ENCODE results near the gene NPM1.
"Not testable (repeated sequence)": the region's sequence is repeated elsewhere in the genome, so short reads cannot be mapped to it uniquely, and the experiment has no call there.

The NPM1 gene

DNA sequence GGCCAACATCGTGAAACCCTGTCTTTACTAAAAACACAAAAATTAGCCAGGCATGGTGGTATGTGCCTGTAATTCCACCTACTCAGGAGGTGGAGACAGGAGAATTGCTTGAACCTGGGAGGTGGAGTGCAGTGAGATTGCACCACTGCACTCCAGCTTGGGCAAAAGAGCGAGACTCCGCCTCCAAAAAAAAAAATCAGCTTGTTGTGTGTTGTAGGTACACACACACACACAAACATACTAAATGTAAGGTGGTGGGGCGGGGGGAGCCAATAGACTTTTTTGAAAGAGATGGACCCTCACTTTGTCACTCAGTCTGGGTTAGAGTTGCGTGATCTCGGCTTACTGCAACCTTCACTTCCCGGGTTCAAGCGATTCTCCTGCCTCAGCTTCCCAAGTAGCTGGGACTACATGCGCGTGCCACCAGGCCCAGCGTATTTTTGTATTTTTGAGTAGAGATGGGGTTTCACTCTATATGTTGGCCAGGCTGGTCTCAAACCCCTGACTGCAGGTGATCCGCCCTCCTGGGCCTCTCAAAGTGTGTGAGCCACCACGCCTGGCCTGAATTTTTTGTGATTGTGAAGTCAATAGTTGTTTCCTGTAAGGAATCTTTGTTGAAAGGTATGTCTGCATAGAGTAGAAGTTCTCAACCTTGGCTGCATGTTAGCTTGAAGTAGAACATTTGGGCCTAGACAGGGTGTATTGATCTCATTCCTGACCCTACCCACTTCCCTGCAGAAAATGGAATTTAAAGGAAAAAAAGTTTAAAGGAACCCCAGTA, 13.7 kb downstream of the NPM1 start:
- H3K4me3 ChIP-seq (ENCODE audit: low read depth, low read length) = no peak overlapping the region
- no peak overlapping the region for H3K9ac ChIP-seq (ENCODE audit: low read depth, low read length)
- peaks cover 6% of the 10 kb centered on the region for H3K4me1 ChIP-seq (ENCODE audit: control insufficient read depth, insufficient read depth, low read length)
- no peaks in the 10 kb centered on the region for H3K27me3 ChIP-seq (ENCODE audit: control insufficient read depth, insufficient read depth, low read length)
- H3K36me3 ChIP-seq (ENCODE audit: control insufficient read depth, insufficient read depth, low read length) = peaks cover 62% of the 10 kb centered on the region
- no peaks in the 10 kb centered on the region for H3K9me3 ChIP-seq (ENCODE audit: control insufficient read depth, insufficient read depth, low read length)

GRCh38 chr5:171402751-171403150, 15.1 kb downstream of the NPM1 start:
- H3K27me3 ChIP-seq (ENCODE audit: control insufficient read depth, insufficient read depth, low read length); H3K9ac ChIP-seq (ENCODE audit: low read depth, low read length); H3K4me3 ChIP-seq (ENCODE audit: low read depth, low read length); H3K4me1 ChIP-seq (ENCODE audit: control insufficient read depth, insufficient read depth, low read length); H3K9me3 ChIP-seq (ENCODE audit: control insufficient read depth, insufficient read depth, low read length): not testable (repeated sequence)
- peaks cover 58% of the 10 kb centered on the region for H3K36me3 ChIP-seq (ENCODE audit: control insufficient read depth, insufficient read depth, low read length)

GRCh38 chr5:171405615-171406014, 18.0 kb downstream of the NPM1 start:
- no peaks in the 10 kb centered on the region for H3K4me1 ChIP-seq (ENCODE audit: control insufficient read depth, insufficient read depth, low read length)
- no peak overlapping the region for H3K9ac ChIP-seq (ENCODE audit: low read depth, low read length)
- H3K27me3 ChIP-seq (ENCODE audit: control insufficient read depth, insufficient read depth, low read length) = no peaks in the 10 kb centered on the region
- H3K9me3 ChIP-seq (ENCODE audit: control insufficient read depth, insufficient read depth, low read length) = no peaks in the 10 kb centered on the region
- peaks cover 54% of the 10 kb centered on the region for H3K36me3 ChIP-seq (ENCODE audit: control insufficient read depth, insufficient read depth, low read length)
- H3K4me3 ChIP-seq (ENCODE audit: low read depth, low read length) = no peak overlapping the region

GRCh38 chr5:171407234-171407633, 19.6 kb downstream of the NPM1 start:
- no peak overlapping the region for H3K9ac ChIP-seq (ENCODE audit: low read depth, low read length)
- no peaks in the 10 kb centered on the region for H3K4me1 ChIP-seq (ENCODE audit: control insufficient read depth, insufficient read depth, low read length)
- no peaks in the 10 kb centered on the region for H3K27me3 ChIP-seq (ENCODE audit: control insufficient read depth, insufficient read depth, low read length)
- peaks cover 48% of the 10 kb centered on the region for H3K36me3 ChIP-seq (ENCODE audit: control insufficient read depth, insufficient read depth, low read length)
- H3K4me3 ChIP-seq (ENCODE audit: low read depth, low read length) = no peak overlapping the region
- no peaks in the 10 kb centered on the region for H3K9me3 ChIP-seq (ENCODE audit: control insufficient read depth, insufficient read depth, low read length)

GRCh38 chr5:171409164-171410136, 21.8 kb downstream of the NPM1 start:
- no peaks in the 10 kb centered on the region for H3K4me1 ChIP-seq (ENCODE audit: control insufficient read depth, insufficient read depth, low read length)
- no peaks in the 10 kb centered on the region for H3K9me3 ChIP-seq (ENCODE audit: control insufficient read depth, insufficient read depth, low read length)
- no peak overlapping the region for H3K9ac ChIP-seq (ENCODE audit: low read depth, low read length)
- H3K27me3 ChIP-seq (ENCODE audit: control insufficient read depth, insufficient read depth, low read length) = no peaks in the 10 kb centered on the region
- H3K4me3 ChIP-seq (ENCODE audit: low read depth, low read length) = no peak overlapping the region
- H3K36me3 ChIP-seq (ENCODE audit: control insufficient read depth, insufficient read depth, low read length) = peaks cover 48% of the 10 kb centered on the region

DNA sequence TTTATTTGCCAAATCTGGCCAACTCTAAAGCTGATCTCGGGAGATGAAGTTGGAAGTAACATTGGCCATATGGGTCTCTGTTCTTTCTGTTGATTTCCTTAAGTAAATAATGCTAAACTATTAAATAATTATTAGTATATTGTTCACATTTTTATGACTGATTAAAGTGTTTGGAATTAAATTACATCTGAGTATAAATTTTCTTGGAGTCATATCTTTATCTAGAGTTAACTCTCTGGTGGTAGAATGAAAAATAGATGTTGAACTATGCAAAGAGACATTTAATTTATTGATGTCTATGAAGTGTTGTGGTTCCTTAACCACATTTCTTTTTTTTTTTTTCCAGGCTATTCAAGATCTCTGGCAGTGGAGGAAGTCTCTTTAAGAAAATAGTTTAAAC, 22.5 kb downstream of the NPM1 start:
- H3K4me1 ChIP-seq (ENCODE audit: control insufficient read depth, insufficient read depth, low read length) = no peaks in the 10 kb centered on the region
- peaks cover 44% of the 10 kb centered on the region for H3K36me3 ChIP-seq (ENCODE audit: control insufficient read depth, insufficient read depth, low read length)
- H3K27me3 ChIP-seq (ENCODE audit: control insufficient read depth, insufficient read depth, low read length) = no peaks in the 10 kb centered on the region
- no peak overlapping the region for H3K4me3 ChIP-seq (ENCODE audit: low read depth, low read length)
- no peaks in the 10 kb centered on the region for H3K9me3 ChIP-seq (ENCODE audit: control insufficient read depth, insufficient read depth, low read length)
- no peak overlapping the region for H3K9ac ChIP-seq (ENCODE audit: low read depth, low read length)

- H3K4me1 ChIP-seq (ENCODE audit: control insufficient read depth, insufficient read depth, low read length) = no peaks in the 10 kb centered on the region
- no peaks in the 10 kb centered on the region for H3K27me3 ChIP-seq (ENCODE audit: control insufficient read depth, insufficient read depth, low read length)
- no peak overlapping the region for H3K9ac ChIP-seq (ENCODE audit: low read depth, low read length)
- H3K9me3 ChIP-seq (ENCODE audit: control insufficient read depth, insufficient read depth, low read length) = no peaks in the 10 kb centered on the region
- peaks cover 27% of the 10 kb centered on the region for H3K36me3 ChIP-seq (ENCODE audit: control insufficient read depth, insufficient read depth, low read length)
- no peak overlapping the region for H3K4me3 ChIP-seq (ENCODE audit: low read depth, low read length)
Observed at GRCh38 chr5:171412186-171412585, 24.5 kb downstream of the NPM1 start.

DNA sequence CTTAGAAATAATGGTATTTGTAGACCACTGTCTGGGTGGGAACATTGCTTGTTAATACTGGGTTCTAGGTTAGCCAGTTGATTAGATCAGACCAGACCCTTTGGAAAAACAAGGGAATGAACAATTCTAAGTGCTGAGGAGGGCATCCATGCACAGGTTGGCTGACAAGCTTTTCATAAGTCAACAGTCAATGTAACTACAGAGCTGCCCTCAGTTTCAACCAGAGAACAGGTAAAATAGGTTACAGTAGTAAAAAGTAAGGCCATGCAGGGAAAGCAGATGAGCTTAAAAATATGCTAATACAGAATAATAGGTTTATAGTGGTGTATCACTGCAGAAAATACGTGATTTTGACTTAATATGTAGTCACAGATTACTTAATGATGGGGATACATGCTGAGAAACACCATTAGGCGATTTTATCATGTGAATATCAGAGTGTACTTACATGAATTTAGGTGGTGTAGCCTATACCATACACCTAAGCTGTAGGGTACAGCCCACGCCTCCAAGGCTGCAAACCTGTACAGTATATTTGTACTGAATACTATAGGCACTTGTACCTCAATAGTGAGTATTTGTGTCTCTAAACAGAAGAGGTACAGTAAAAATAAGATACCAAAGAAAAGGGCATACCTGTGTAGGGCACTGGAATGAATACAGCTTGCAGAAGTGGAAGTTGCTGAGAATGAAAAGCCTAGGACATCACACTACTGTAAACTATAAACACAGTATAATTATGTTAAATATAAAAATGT, 25.7 kb downstream of the NPM1 start:
- Histone ChIP-seq H3K27me3 (ENCODE audit: control insufficient read depth, insufficient read depth, low read length) (no peaks in the 10 kb centered on the region), H3K9me3 (ENCODE audit: control insufficient read depth, insufficient read depth, low read length) (no peaks in the 10 kb centered on the region), H3K9ac (ENCODE audit: low read depth, low read length) (no peak overlapping the region), H3K4me1 (ENCODE audit: control insufficient read depth, insufficient read depth, low read length) (peaks cover 3% of the 10 kb centered on the region), H3K4me3 (ENCODE audit: low read depth, low read length) (no peak overlapping the region), H3K36me3 (ENCODE audit: control insufficient read depth, insufficient read depth, low read length) (peaks cover 20% of the 10 kb centered on the region)

- not testable (repeated sequence) for H3K9ac ChIP-seq (ENCODE audit: low read depth, low read length); H3K9me3 ChIP-seq (ENCODE audit: control insufficient read depth, insufficient read depth, low read length); H3K4me3 ChIP-seq (ENCODE audit: low read depth, low read length); H3K27me3 ChIP-seq (ENCODE audit: control insufficient read depth, insufficient read depth, low read length); H3K4me1 ChIP-seq (ENCODE audit: control insufficient read depth, insufficient read depth, low read length)
- peaks cover 14% of the 10 kb centered on the region for H3K36me3 ChIP-seq (ENCODE audit: control insufficient read depth, insufficient read depth, low read length)
Observed at GRCh38 chr5:171413993-171414392, 26.3 kb downstream of the NPM1 start.

GRCh38 chr5:171415115-171415730, 27.6 kb downstream of the NPM1 start:
- H3K27me3 ChIP-seq (ENCODE audit: control insufficient read depth, insufficient read depth, low read length) = peaks cover 2% of the 10 kb centered on the region
- H3K36me3 ChIP-seq (ENCODE audit: control insufficient read depth, insufficient read depth, low read length) = peaks cover 6% of the 10 kb centered on the region
- H3K4me1 ChIP-seq (ENCODE audit: control insufficient read depth, insufficient read depth, low read length) = peaks cover 5% of the 10 kb centered on the region
- H3K4me3 ChIP-seq (ENCODE audit: low read depth, low read length) = no peak overlapping the region
- no peaks in the 10 kb centered on the region for H3K9me3 ChIP-seq (ENCODE audit: control insufficient read depth, insufficient read depth, low read length)
- no peak overlapping the region for H3K9ac ChIP-seq (ENCODE audit: low read depth, low read length)
